HEK293T (cell line): ENCODE measurements around the gene SMIM24.
"Not testable (repeated sequence)": the region's sequence is repeated elsewhere in the genome, so short reads cannot be mapped to it uniquely, and the experiment has no call there.

ENCODE experiments used
- CTCF ChIA-PET: fragments of 350-600 bp; formaldehyde crosslinking; extraction: SDS; loops from one replicate; lab custom pipeline; 2021; ENCODE audit warnings: antibody characterized with exemption, inconsistent platforms; lab: Yijun Ruan, JAX
- POLR2A ChIA-PET: fragments of 350-600 bp; formaldehyde crosslinking; extraction: SDS; loops from one replicate; lab custom pipeline; 2020; ENCODE audit warnings: antibody characterized with exemption, inconsistent platforms; lab: Yijun Ruan, JAX
- DNase-seq: peaks from one replicate; pipeline ENCODE4 v3.0.0; 2012; ENCODE audit warnings: mixed read lengths; ENCODE audit errors: extremely low spot score
- ARNT ChIP-seq: fragments of 450-650 bp; IDR thresholded peaks from 2 replicates; pipeline ENCODE4 v1.6.1; 2017; ENCODE audit warnings: mild to moderate bottlenecking
- BHLHE40 ChIP-seq: fragments of 450-650 bp; IDR thresholded peaks from 2 replicates; pipeline ENCODE4 v1.6.1; 2016; ENCODE audit warnings: mild to moderate bottlenecking, moderate library complexity, borderline replicate concordance
- CTBP1 ChIP-seq: fragments of 450-650 bp; IDR thresholded peaks from 2 replicates; pipeline ENCODE4 v1.6.1; 2016; ENCODE audit warnings: borderline replicate concordance
- ELF4 ChIP-seq: fragments of 450-650 bp; IDR thresholded peaks from 2 replicates; pipeline ENCODE4 v1.6.1; 2017; ENCODE audit warnings: antibody characterized with exemption
- FOXA1 ChIP-seq: fragments of 450-650 bp; IDR thresholded peaks from 2 replicates; pipeline ENCODE4 v1.6.1; 2016; ENCODE audit warnings: mild to moderate bottlenecking
- FOXK2 ChIP-seq: fragments of 450-650 bp; IDR thresholded peaks from 2 replicates; pipeline ENCODE4 v1.6.1; 2016; ENCODE audit warnings: mild to moderate bottlenecking
- FOXM1 ChIP-seq: fragments of 450-650 bp; IDR thresholded peaks from 2 replicates; pipeline ENCODE4 v1.6.1; 2017; ENCODE audit warnings: mild to moderate bottlenecking, borderline replicate concordance
- HDGF ChIP-seq: fragments of 450-650 bp; IDR thresholded peaks from 2 replicates; pipeline ENCODE4 v1.6.1; 2017; ENCODE audit warnings: antibody characterized with exemption, borderline replicate concordance
- L3MBTL2 ChIP-seq: fragments of 450-650 bp; conservative IDR thresholded peaks from 2 replicates; pipeline ENCODE4 v1.6.1; 2016; ENCODE audit warnings: mild to moderate bottlenecking
- LEF1 ChIP-seq: fragments of 450-650 bp; IDR thresholded peaks from 2 replicates; pipeline ENCODE4 v1.6.1; 2017; ENCODE audit warnings: mild to moderate bottlenecking, borderline replicate concordance
- NFRKB ChIP-seq: fragments of 450-650 bp; IDR thresholded peaks from 2 replicates; pipeline ENCODE4 v1.6.1; 2016; ENCODE audit warnings: mild to moderate bottlenecking, moderate library complexity
- PKNOX1 ChIP-seq: fragments of 450-650 bp; IDR thresholded peaks from 2 replicates; pipeline ENCODE4 v1.6.1; 2016
- SP1 ChIP-seq: fragments of 450-650 bp; IDR thresholded peaks from 2 replicates; pipeline ENCODE4 v1.6.1; 2017
- SUZ12 ChIP-seq: fragments of 450-650 bp; IDR thresholded peaks from 2 replicates; pipeline ENCODE4 v1.6.1; 2016; ENCODE audit warnings: mild to moderate bottlenecking
- TARDBP ChIP-seq: fragments of 450-650 bp; IDR thresholded peaks from 2 replicates; pipeline ENCODE4 v1.6.1; 2016
- ZNF384 ChIP-seq: fragments of 450-650 bp; IDR thresholded peaks from 2 replicates; pipeline ENCODE4 v1.6.1; 2016

SMIM24 gene

GRCh38 chr19:3511506-3512251 lies 31.4 kb upstream of the SMIM24 start:
- TF ChIP-seq CTBP1 = no peak
- TF ChIP-seq FOXA1 = no peak
- no peak for TF ChIP-seq NFRKB
- no peak for TF ChIP-seq PKNOX1
- TF ChIP-seq L3MBTL2 = no peak
- no peak for TF ChIP-seq ARNT
- TF ChIP-seq BHLHE40 = no peak
- no peak for TF ChIP-seq ZNF384
- no peak for TF ChIP-seq ELF4
- no peak for TF ChIP-seq LEF1
- TF ChIP-seq SUZ12 = no peak
- TF ChIP-seq TARDBP = no peak
- no peak for TF ChIP-seq FOXK2
- POLR2A ChIA-PET = no interaction called here
- CTCF ChIA-PET = no interaction called here
- no peak for DNase-seq

GRCh38 chr19:3510727-3511126 lies 30.4 kb upstream of the SMIM24 start:
- no peak for TF ChIP-seq TARDBP
- TF ChIP-seq ZNF384 = no peak
- TF ChIP-seq BHLHE40 = no peak
- TF ChIP-seq LEF1 = no peak
- no peak for TF ChIP-seq FOXA1
- TF ChIP-seq FOXM1 = no peak
- no peak for TF ChIP-seq ARNT
- TF ChIP-seq ELF4 = no peak
- TF ChIP-seq HDGF = no peak
- no peak for TF ChIP-seq CTBP1
- no peak for TF ChIP-seq FOXK2
- no peak for TF ChIP-seq L3MBTL2
- TF ChIP-seq SP1 = no peak
- no peak for TF ChIP-seq SUZ12
- no peak for TF ChIP-seq PKNOX1
- no peak for TF ChIP-seq NFRKB
- CTCF ChIA-PET = no interaction called here
- POLR2A ChIA-PET = no interaction called here
- no peak for DNase-seq

GRCh38 chr19:3509566-3509989 lies 29.3 kb upstream of the SMIM24 start:
- POLR2A ChIA-PET = no interaction called here
- no peak for DNase-seq
- TF ChIP-seq ZNF384 (no peak), SUZ12 (no peak), FOXA1 (no peak), CTBP1 (no peak)
- CTCF ChIA-PET = no interaction called here

GRCh38 chr19:3508771-3509535 lies 28.6 kb upstream of the SMIM24 start:
- POLR2A ChIA-PET = no interaction called here
- DNase-seq = no peak

GRCh38 chr19:3508121-3508661 lies 27.9 kb upstream of the SMIM24 start:
- 0 out of 2 replicates have a peak, but pooled peaks have one; percentile 25 for TF ChIP-seq ZNF384
- CTCF ChIA-PET, POLR2A ChIA-PET, DNase-seq: not testable (repeated sequence)

More at GRCh38 chr19:3508771-3509535, 28.6 kb upstream of the SMIM24 start:
- TF ChIP-seq SUZ12 (no peak), ELF4 (no peak), LEF1 (no peak), NFRKB (no peak), SP1 (no peak)
- CTCF ChIA-PET = no interaction called here

GRCh38 chr19:3507371-3508120 lies 27.2 kb upstream of the SMIM24 start:
- no peak for DNase-seq
- CTCF ChIA-PET = no interaction called here
- no peak for TF ChIP-seq PKNOX1
- no peak for TF ChIP-seq TARDBP
- no peak for TF ChIP-seq ZNF384
- TF ChIP-seq BHLHE40 = no peak
- TF ChIP-seq ELF4 = no peak
- TF ChIP-seq CTBP1 = no peak
- no peak for TF ChIP-seq SP1
- TF ChIP-seq ARNT = no peak
- TF ChIP-seq NFRKB = no peak
- no peak for TF ChIP-seq FOXM1
- no peak for TF ChIP-seq FOXA1
- TF ChIP-seq SUZ12 = no peak
- TF ChIP-seq L3MBTL2 = no peak
- no peak for TF ChIP-seq FOXK2
- TF ChIP-seq HDGF = no peak
- no peak for TF ChIP-seq LEF1
- POLR2A ChIA-PET = no interaction called here
